Cardiac muscle cell (in vitro differentiated cells and primary cell): Measurements from ENCODE around the gene CHSY1. TPM values are rescaled to one million over a fixed set of nuclear protein-coding genes. Genes with fewer than 3 reads are reported as not detected.
A peak's percentile ranks its signal among the peaks of the same experiment; 100 is the strongest.
"Not testable (repeated sequence)": the region's sequence is repeated elsewhere in the genome, so short reads cannot be mapped to it uniquely, and the experiment has no call there.

Experiments used
- DNase-seq, 2 donors: peaks; one replicate each; pipeline versions ENCODE4 v3.0.0 to v3.0.0-alpha.2; 2010 to 2017; ENCODE audit warnings: low read depth in 1 of 2, low spot score in 1 of 2
- H3K27ac ChIP-seq: fragments of 200-600 bp; sonication (generic); 2 replicates; pipeline ENCODE4 v1.5.1; 2016
- H3K27me3 ChIP-seq: fragments of 200-600 bp; sonication (generic); 2 replicates; pipeline ENCODE4 v1.6.0; 2016; ENCODE audit warnings: control low read depth
- H3K36me3 ChIP-seq: fragments of 200-600 bp; sonication (generic); 2 replicates; pipeline ENCODE4 v1.5.1; 2016; ENCODE audit warnings: control low read depth
- H3K4me1 ChIP-seq: fragments of 200-600 bp; sonication (generic); 2 replicates; pipeline ENCODE4 v1.8.1; 2017; ENCODE audit warnings: low read depth, mild to moderate bottlenecking, mixed run types
- H3K4me3 ChIP-seq: fragments of 200-600 bp; sonication (generic); 2 replicates; pipeline ENCODE4 v1.5.1; 2016; ENCODE audit warnings: mild to moderate bottlenecking
- H3K9me3 ChIP-seq: fragments of 200-600 bp; sonication (generic); 2 replicates; pipeline ENCODE4 v1.5.1; 2017; ENCODE audit warnings: low read depth, mild to moderate bottlenecking, control low read depth
- CTCF ChIP-seq: IDR thresholded peaks from 2 replicates; pipeline ENCODE4 v1.5.1; 2012; ENCODE audit warnings: low read depth, mild to moderate bottlenecking, low read length
- polyA plus RNA-seq: library from polyadenylated mRNA; unstranded; fragments of >200 nt; fragmentation: Nextera tagmentation; extraction: Ambion mirVana; gene quantifications from 2 replicates; pipeline ENCODE4 v1.2.1, GENCODE V29; 2016
- total RNA-seq: library from RNA; depleted of rRNA; stranded (reverse); fragments of >200 nt; gene quantifications from 2 replicates; pipeline ENCODE4 v1.2.3, GENCODE V29; 2016

CHSY1 gene
- total and polyA plus RNA-seq, 2 experiments from 2014 or later = 30.3 to 33.4 TPM

- no peak for DNase-seq
- Histone ChIP-seq H3K4me1 (peaks cover 15% of the 10 kb centered on the region), H3K27ac (no peak overlapping the region), H3K36me3 (no peaks in the 10 kb centered on the region), H3K9me3 (no peaks in the 10 kb centered on the region), H3K27me3 (no peaks in the 10 kb centered on the region), H3K4me3 (no peak overlapping the region)
- no peak for TF ChIP-seq CTCF
These were observed 36.2 kb downstream of the CHSY1 start for GRCh38 chr15:101215681-101216080.

- DNase-seq, H3K4me3 ChIP-seq, H3K36me3 ChIP-seq, H3K27me3 ChIP-seq, H3K9me3 ChIP-seq, H3K27ac ChIP-seq: not testable (repeated sequence)
- peaks cover 26% of the 10 kb centered on the region for H3K4me1 ChIP-seq
These were observed 37.3 kb downstream of the CHSY1 start for GRCh38 chr15:101214435-101215097.

GRCh38 chr15:101213570-101213969, 38.3 kb downstream of the CHSY1 start:
- Histone ChIP-seq H3K27ac (no peak overlapping the region), H3K9me3 (no peaks in the 10 kb centered on the region), H3K4me1 (peaks cover 35% of the 10 kb centered on the region), H3K36me3 (no peaks in the 10 kb centered on the region), H3K27me3 (no peaks in the 10 kb centered on the region), H3K4me3 (no peak overlapping the region)
- no peak for TF ChIP-seq CTCF
- no peak for DNase-seq

GRCh38 chr15:101213147-101213546, 38.7 kb downstream of the CHSY1 start:
- Histone ChIP-seq H3K27ac (no peak overlapping the region), H3K9me3 (no peaks in the 10 kb centered on the region), H3K4me1 (peaks cover 35% of the 10 kb centered on the region), H3K27me3 (no peaks in the 10 kb centered on the region), H3K4me3 (no peak overlapping the region), H3K36me3 (no peaks in the 10 kb centered on the region)
- no peak for TF ChIP-seq CTCF
- DNase-seq = no peak

GRCh38 chr15:101211897-101212296, 40.0 kb downstream of the CHSY1 start:
- no peaks in the 10 kb centered on the region for H3K27me3 ChIP-seq
- no peaks in the 10 kb centered on the region for H3K36me3 ChIP-seq
- DNase-seq = no peak
- H3K27ac ChIP-seq = no peak overlapping the region
- H3K4me1 ChIP-seq = peaks cover 42% of the 10 kb centered on the region
- no peak overlapping the region for H3K4me3 ChIP-seq
- no peaks in the 10 kb centered on the region for H3K9me3 ChIP-seq
- TF ChIP-seq CTCF = no peak

GRCh38 chr15:101210466-101210865, 41.4 kb downstream of the CHSY1 start:
- H3K27me3 ChIP-seq = no peaks in the 10 kb centered on the region
- H3K4me1 ChIP-seq = peaks cover 53% of the 10 kb centered on the region
- H3K4me3 ChIP-seq = no peak overlapping the region
- no peak for DNase-seq
- no peak for TF ChIP-seq CTCF
- no peaks in the 10 kb centered on the region for H3K36me3 ChIP-seq
- no peaks in the 10 kb centered on the region for H3K9me3 ChIP-seq
- peak overlapping the region; percentile 60 for H3K27ac ChIP-seq
